IMR-90 (cell line): ENCODE measurements around the gene GFY. TPM values are rescaled to one million over a fixed set of nuclear protein-coding genes. Genes with fewer than 3 reads are reported as not detected.

Experiments
- ATAC-seq: fragments of 200-7000 bp; cut with Tn5 transposase; 2 replicates; pipeline ENCODE4 v1.9.1; 2020; ENCODE audit warnings: low read depth, mild to moderate bottlenecking, moderate library complexity
- BruUV-seq: library from RNA; stranded (reverse); fragments of 400-500 nt; replicated peaks from 2 replicates; lab custom pipeline; 2021; lab: Mats Ljungman, UMichigan
- CTCF ChIA-PET: fragments of 300-600 bp; formaldehyde crosslinking; extraction: SDS; loops from one replicate; lab custom pipeline; 2021; ENCODE audit warnings: antibody characterized with exemption; lab: Yijun Ruan, JAX
- POLR2A ChIA-PET: fragments of 300-600 bp; sonication (Branson Sonifier 250); formaldehyde crosslinking; loops from one replicate; lab custom pipeline; 2022; ENCODE audit warnings: antibody characterized with exemption; ENCODE audit not compliant: unreplicated experiment; lab: Charles Lee
- DNase-seq: peaks from one replicate; pipeline ENCODE4 v3.0.0; 2013
- H2AFZ ChIP-seq: replicated peaks from 2 replicates; pipeline ENCODE3; 2013; ENCODE audit warnings: low read length, mild to moderate bottlenecking; ENCODE audit not compliant: poor library complexity
- H2AK5ac ChIP-seq: 2 replicates; pipeline ENCODE4 v1.6.1; 2013; ENCODE audit warnings: low read depth, low read length, inconsistent platforms
- H2AK9ac ChIP-seq: replicated peaks from 2 replicates; pipeline ENCODE3; 2013; ENCODE audit warnings: mild to moderate bottlenecking, low read depth, low read length, moderate library complexity; ENCODE audit not compliant: poor library complexity
- H2BK120ac ChIP-seq: 2 replicates; pipeline ENCODE4 v1.6.1; 2013; ENCODE audit warnings: low read depth, low read length, inconsistent platforms
- H2BK15ac ChIP-seq: 3 replicates; pipeline ENCODE4 v1.6.1; 2013; ENCODE audit warnings: low read depth, low read length, inconsistent platforms
- H2BK20ac ChIP-seq: 2 replicates; pipeline ENCODE4 v1.6.1; 2013; ENCODE audit warnings: low read depth, mild to moderate bottlenecking, inconsistent platforms, low read length, moderate library complexity
- H2BK5ac ChIP-seq: 2 replicates; pipeline ENCODE4 v1.6.1; 2013; ENCODE audit warnings: mild to moderate bottlenecking, low read depth, low read length, inconsistent platforms; ENCODE audit not compliant: poor library complexity, severe bottlenecking
- H3K14ac ChIP-seq: replicated peaks from 2 replicates; pipeline ENCODE4 v1.6.1; 2013; ENCODE audit warnings: low read depth, low read length, inconsistent platforms
- H3K18ac ChIP-seq: 2 replicates; pipeline ENCODE4 v1.6.1; 2013; ENCODE audit warnings: low read depth, low read length, control low read depth
- H3K23ac ChIP-seq: 2 replicates; pipeline ENCODE4 v1.6.1; 2013; ENCODE audit warnings: low read depth, low read length, inconsistent platforms
- H3K27ac ChIP-seq: 2 replicates; pipeline ENCODE4 v1.5.1; 2013; ENCODE audit warnings: mild to moderate bottlenecking, control low read depth, low read length; ENCODE audit not compliant: insufficient read depth
- H3K27me3 ChIP-seq: 2 replicates; pipeline ENCODE4 v1.6.1; 2013; ENCODE audit warnings: low read length; ENCODE audit not compliant: control insufficient read depth, insufficient read depth
- H3K36me3 ChIP-seq: 2 replicates; pipeline ENCODE4 v1.6.1; 2013; ENCODE audit warnings: low read length, mixed read lengths; ENCODE audit not compliant: control insufficient read depth, insufficient read depth
- H3K4ac ChIP-seq: 2 replicates; pipeline ENCODE4 v1.6.1; 2013; ENCODE audit warnings: low read depth, low read length, inconsistent platforms
- H3K4me1 ChIP-seq: 2 replicates; pipeline ENCODE4 v1.6.1; 2013; ENCODE audit warnings: low read length, mixed read lengths; ENCODE audit not compliant: control insufficient read depth, insufficient read depth
- H3K4me2 ChIP-seq: 2 replicates; pipeline ENCODE4 v1.6.1; 2013; ENCODE audit warnings: low read depth, mild to moderate bottlenecking, control low read depth, low read length, moderate library complexity
- H3K4me3 ChIP-seq: 2 replicates; pipeline ENCODE4 v1.5.1; 2013; ENCODE audit warnings: low read depth, mild to moderate bottlenecking, control low read depth, low read length, moderate library complexity; ENCODE audit not compliant: insufficient read depth
- H3K56ac ChIP-seq: 2 replicates; pipeline ENCODE4 v1.6.1; 2013; ENCODE audit warnings: low read length, inconsistent platforms; ENCODE audit not compliant: insufficient read depth; ENCODE audit errors: extremely low read depth
- H3K79me1 ChIP-seq, 2 experiments: 2 replicates each; pipeline ENCODE4 v1.6.1; 2013; ENCODE audit warnings: low read length in 2 of 2, inconsistent platforms in 1 of 2, low read depth in 1 of 2
- H3K9ac ChIP-seq: 2 replicates; pipeline ENCODE4 v1.6.1; 2013; ENCODE audit warnings: low read depth, low read length, control low read depth
- H3K9me1 ChIP-seq: 2 replicates; pipeline ENCODE4 v1.6.1; 2013; ENCODE audit warnings: low read length, inconsistent platforms; ENCODE audit not compliant: insufficient read depth
- H3K9me3 ChIP-seq: 2 replicates; pipeline ENCODE4 v1.6.1; 2013; ENCODE audit warnings: low read length; ENCODE audit not compliant: control insufficient read depth, insufficient read depth
- H4K20me1 ChIP-seq: 2 replicates; pipeline ENCODE4 v1.6.1; 2013; ENCODE audit warnings: low read length, inconsistent platforms; ENCODE audit not compliant: insufficient read depth
- H4K5ac ChIP-seq: 2 replicates; pipeline ENCODE4 v1.6.1; 2013; ENCODE audit warnings: mild to moderate bottlenecking, low read depth, low read length, control low read depth
- H4K8ac ChIP-seq, 2 experiments: 2 replicates each; pipeline ENCODE4 v1.6.1; 2013; ENCODE audit warnings: low read depth in 2 of 2, low read length in 2 of 2, control low read depth in 1 of 2, inconsistent platforms in 1 of 2
- H4K91ac ChIP-seq: 2 replicates; pipeline ENCODE4 v1.6.1; 2013; ENCODE audit warnings: low read depth, low read length, inconsistent platforms; ENCODE audit not compliant: insufficient read depth
- BHLHE40 ChIP-seq: fragments of 150-350 bp; IDR thresholded peaks from 2 replicates; pipeline ENCODE4 v1.6.1; 2016; ENCODE audit warnings: mild to moderate bottlenecking, low read depth, low read length
- CEBPB ChIP-seq: IDR thresholded peaks from 2 replicates; pipeline ENCODE4 v1.6.1; 2012; ENCODE audit warnings: low read depth, low read length, improper control_type of control experiment
- CHD1 ChIP-seq: IDR thresholded peaks from 2 replicates; pipeline ENCODE4 v1.6.1; 2012; ENCODE audit warnings: low read depth, low read length, improper control_type of control experiment
- CTCF ChIP-seq: conservative IDR thresholded peaks from 2 replicates; pipeline ENCODE4 v1.5.1; 2012; ENCODE audit warnings: mild to moderate bottlenecking, low read depth, low read length, improper control_type of control experiment
- FOS ChIP-seq: fragments of 150-350 bp; IDR thresholded peaks from 2 replicates; pipeline ENCODE4 v1.6.1; 2016; ENCODE audit warnings: low read depth, low read length
- MAFK ChIP-seq: IDR thresholded peaks from 2 replicates; pipeline ENCODE4 v1.6.1; 2012; ENCODE audit warnings: low read depth, low read length, improper control_type of control experiment
- MAZ ChIP-seq: IDR thresholded peaks from 2 replicates; pipeline ENCODE4 v1.6.1; 2012; ENCODE audit warnings: low read depth, mild to moderate bottlenecking, low read length, improper control_type of control experiment, moderate library complexity, borderline replicate concordance
- MXI1 ChIP-seq: IDR thresholded peaks from 2 replicates; pipeline ENCODE4 v1.6.1; 2012; ENCODE audit warnings: low read depth, mild to moderate bottlenecking, low read length, moderate library complexity, borderline replicate concordance
- NFE2L2 ChIP-seq: fragments of 150-350 bp; IDR thresholded peaks from 2 replicates; pipeline ENCODE4 v1.6.1; 2016; ENCODE audit warnings: low read depth, mild to moderate bottlenecking, low read length
- POLR2A ChIP-seq: IDR thresholded peaks from 2 replicates; pipeline ENCODE4 v1.6.1; 2012; ENCODE audit warnings: mild to moderate bottlenecking, low read depth, low read length
- RAD21 ChIP-seq: IDR thresholded peaks from 2 replicates; pipeline ENCODE4 v1.6.1; 2012; ENCODE audit warnings: low read length, improper control_type of control experiment
- RCOR1 ChIP-seq: IDR thresholded peaks from 2 replicates; pipeline ENCODE4 v1.6.1; 2012; ENCODE audit warnings: mild to moderate bottlenecking, low read length, improper control_type of control experiment; ENCODE audit not compliant: insufficient replicate concordance
- RFX5 ChIP-seq: IDR thresholded peaks from 2 replicates; pipeline ENCODE4 v1.8.0; 2012; ENCODE audit warnings: low read depth, mild to moderate bottlenecking, low read length, moderate library complexity
- SMC3 ChIP-seq: fragments of 150-350 bp; IDR thresholded peaks from 2 replicates; pipeline ENCODE4 v1.6.1; 2016; ENCODE audit warnings: low read depth, mild to moderate bottlenecking, antibody characterized with exemption, low read length, moderate library complexity
- WGBS, 2 experiments: methylation state at CpG; one replicate each; pipeline versions ENCODE4 v1.1.5 to v1.1.7; 2013; ENCODE audit warnings: missing lambda C conversion rate in 2 of 2; ENCODE audit not compliant: insufficient read length in 1 of 2; ENCODE audit errors: extremely low coverage in 2 of 2; 5-methylcytosine and 5-hydroxymethylcytosine counted together
- dilution Hi-C: fragments of 300-500 bp; cut with HindIII; formaldehyde crosslinking; loops from one replicate; pipeline ENCODE4 v1.14.3; 2018; ENCODE audit warnings: low sequenced_read_pairs; ENCODE audit not compliant: unreplicated experiment
- in situ Hi-C: fragments of 300-500 bp; cut with MboI; formaldehyde crosslinking; loops from 3 replicates; pipeline ENCODE4 v1.14.3; 2019; ENCODE audit warnings: low sequenced_read_pairs, inconsistent platforms, mixed read lengths
- intact Hi-C: fragments of 100-400 bp; cut with micrococcal nuclease; formaldehyde crosslinking; loops from 2 replicates; pipeline ENCODE4 v1.10.0; 2022
- polyA plus RNA-seq, 3 experiments: library from polyadenylated mRNA; depleted of rRNA; stranded (reverse); fragments of >200 nt; gene quantifications; 2 replicates each; pipeline ENCODE4 v1.2.3, GENCODE V29; 2012; ENCODE audit warnings: low replicate concordance in 1 of 3
- total RNA-seq: library from RNA; depleted of rRNA; stranded (reverse); fragments of >200 nt; gene quantifications from 2 replicates; pipeline ENCODE4 v1.2.3, GENCODE V29; 2012
- TF ChIP-seq, protein P1 (sequence below): fragments of 150-350 bp; IDR thresholded peaks from 2 replicates; pipeline ENCODE4 v1.6.1; 2016; ENCODE audit warnings: low read depth, mild to moderate bottlenecking, low read length, moderate library complexity, borderline replicate concordance

GFY gene
- total and polyA plus RNA-seq, 2 of the 4 experiments (the other 2 are of a cell fraction) = not detected

GRCh38 chr19:49432141-49433073, 7.2 kb downstream of the GFY start:
- Histone ChIP-seq H3K9me1 (no peaks in the 10 kb centered on the region), H4K20me1 (no peaks in the 10 kb centered on the region), H4K91ac (no peak overlapping the region), H3K27me3 (peaks cover 95% of the 10 kb centered on the region), H2BK120ac (no peak overlapping the region), H3K14ac (no peak overlapping the region), H3K4ac (no peak overlapping the region), H2AK5ac (no peak overlapping the region), H3K18ac (no peak overlapping the region), H2BK20ac (no peak overlapping the region), H2BK5ac (no peak overlapping the region), H3K23ac (no peak overlapping the region), H3K4me1 (no peaks in the 10 kb centered on the region), H3K36me3 (no peaks in the 10 kb centered on the region), H3K4me3 (no peak overlapping the region), H2BK15ac (no peak overlapping the region), H2AFZ (no peak overlapping the region), H3K27ac (no peak overlapping the region), H2AK9ac (peak overlapping the region; percentile 42), H3K9ac (no peak overlapping the region), H3K56ac (no peak overlapping the region), H3K9me3 (peaks cover 18% of the 10 kb centered on the region), H3K4me2 (no peak overlapping the region), H3K79me1 (no peaks in the 10 kb centered on the region), H4K8ac (no peak overlapping the region), H4K5ac (no peak overlapping the region)
- WGBS, 2 experiments = 9% methylated on average over 37 of the region's 63 CpGs; no CpG with 5 or more reads in 1 of the 2 experiments
- DNase-seq = no peak
- CTCF ChIA-PET = no interaction called here
- intact Hi-C loops (no loop called here), dilution Hi-C loops (no loop called here), in situ Hi-C loops (loop anchor here (10.0 kb wide), 1 partner anchor 168 kb away; no protein-coding TSS in a partner anchor)
- POLR2A ChIA-PET = interaction anchor here (0.6 kb wide), 1 partner anchor 16 kb away, joined by 3 read pairs; no protein-coding TSS in a partner anchor
- no TSS peak for BruUV-seq
- no peak for ATAC-seq
- no peak for TF ChIP-seq SMC3
- no peak for TF ChIP-seq MAFK
- TF ChIP-seq CHD1 = no peak
- no peak for TF ChIP-seq POLR2A
- no peak for TF ChIP-seq FOS
- TF ChIP-seq NFE2L2 = no peak
- no peak for TF ChIP-seq RAD21
- no peak for TF ChIP-seq RCOR1
- no peak for TF ChIP-seq MAZ
- TF ChIP-seq BHLHE40 = no peak
- TF ChIP-seq CTCF = no peak
- no peak for TF ChIP-seq MXI1
- TF ChIP-seq, protein P1, sequence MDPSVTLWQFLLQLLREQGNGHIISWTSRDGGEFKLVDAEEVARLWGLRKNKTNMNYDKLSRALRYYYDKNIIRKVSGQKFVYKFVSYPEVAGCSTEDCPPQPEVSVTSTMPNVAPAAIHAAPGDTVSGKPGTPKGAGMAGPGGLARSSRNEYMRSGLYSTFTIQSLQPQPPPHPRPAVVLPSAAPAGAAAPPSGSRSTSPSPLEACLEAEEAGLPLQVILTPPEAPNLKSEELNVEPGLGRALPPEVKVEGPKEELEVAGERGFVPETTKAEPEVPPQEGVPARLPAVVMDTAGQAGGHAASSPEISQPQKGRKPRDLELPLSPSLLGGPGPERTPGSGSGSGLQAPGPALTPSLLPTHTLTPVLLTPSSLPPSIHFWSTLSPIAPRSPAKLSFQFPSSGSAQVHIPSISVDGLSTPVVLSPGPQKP = no peak
- TF ChIP-seq RFX5 = no peak
- no peak for TF ChIP-seq CEBPB
